HEK293 (cell line): Measurements from ENCODE around the gene ABR.

Experiments
- CTCF ChIA-PET: fragments of 350-600 bp; formaldehyde crosslinking; extraction: SDS; loops from one replicate; lab custom pipeline; 2021; ENCODE audit warnings: antibody characterized with exemption; lab: Yijun Ruan, JAX
- POLR2A ChIA-PET: fragments of 300-600 bp; formaldehyde crosslinking; extraction: SDS; loops from one replicate; lab custom pipeline; 2020; ENCODE audit warnings: antibody characterized with exemption, inconsistent platforms; lab: Yijun Ruan, JAX
- H3K27ac ChIP-seq: fragments of 200-500 bp; sonication (Bioruptor generic); 2 replicates; pipeline ENCODE4 v1.5.1; 2014; ENCODE audit warnings: low read depth, low read length, control low read depth, inconsistent platforms; ENCODE audit errors: extremely low read depth
- H3K36me3 ChIP-seq, 2 experiments: fragments of 200-500 bp in 1 of 2; sonication (Bioruptor generic) in 1 of 2; 1 replicate in 1 of 2; 2 replicates in 1 of 2; pipeline ENCODE4 v1.5.1; 2014 to 2017; ENCODE audit warnings: inconsistent platforms in 2 of 2, low read length in 2 of 2; ENCODE audit not compliant: control insufficient read depth in 2 of 2, insufficient read depth in 1 of 2
- H3K4me1 ChIP-seq: fragments of 200-500 bp; sonication (Bioruptor generic); 2 replicates; pipeline ENCODE4 v1.5.1; 2014; ENCODE audit warnings: mild to moderate bottlenecking, low read length, inconsistent platforms; ENCODE audit not compliant: control insufficient read depth, insufficient read depth
- H3K4me3 ChIP-seq: 2 replicates; pipeline ENCODE4 v1.5.1; 2011; ENCODE audit warnings: low read depth, mild to moderate bottlenecking, control low read depth, low read length, moderate library complexity
- H3K9me3 ChIP-seq: fragments of 200-500 bp; sonication (Bioruptor generic); 2 replicates; pipeline ENCODE4 v1.5.1; 2014; ENCODE audit warnings: low read depth, low read length, inconsistent platforms; ENCODE audit not compliant: control insufficient read depth, insufficient read depth
- GLI4 ChIP-seq: fragments of 450-650 bp; formaldehyde crosslinking; IDR thresholded peaks from 2 replicates; pipeline ENCODE4 v1.5.1; 2016; ENCODE audit warnings: missing biosample characterization, missing genetic modification characterization
- GLIS2 ChIP-seq: fragments of 450-650 bp; formaldehyde crosslinking; IDR thresholded peaks from 2 replicates; pipeline ENCODE4 v1.5.1; 2016; ENCODE audit warnings: missing biosample characterization, missing genetic modification characterization
- HIC1 ChIP-seq: fragments of 450-650 bp; formaldehyde crosslinking; IDR thresholded peaks from 2 replicates; pipeline ENCODE4 v1.5.1; 2016; ENCODE audit warnings: missing biosample characterization, missing genetic modification characterization
- SETDB1 ChIP-seq: IDR thresholded peaks from one replicate; pipeline ENCODE4 v1.6.1; 2017; ENCODE audit warnings: mild to moderate bottlenecking, low read length, moderate library complexity, mixed read lengths; ENCODE audit not compliant: insufficient read length
- TRIM28 ChIP-seq: IDR thresholded peaks from 2 replicates; pipeline ENCODE4 v1.6.1; 2011; ENCODE audit warnings: low read length, control low read depth, borderline replicate concordance
- YY2 ChIP-seq: fragments of 450-650 bp; formaldehyde crosslinking; IDR thresholded peaks from 2 replicates; pipeline ENCODE4 v1.5.1; 2016; ENCODE audit warnings: missing biosample characterization, missing genetic modification characterization
- ZFHX2 ChIP-seq: fragments of 450-650 bp; formaldehyde crosslinking; conservative IDR thresholded peaks from 2 replicates; pipeline ENCODE4 v1.5.1; 2016; ENCODE audit warnings: missing biosample characterization, missing genetic modification characterization
- ZNF169 ChIP-seq: fragments of 450-650 bp; formaldehyde crosslinking; IDR thresholded peaks from 2 replicates; pipeline ENCODE4 v1.5.1; 2016; ENCODE audit warnings: missing biosample characterization, missing genetic modification characterization
- ZNF2 ChIP-seq: fragments of 450-650 bp; formaldehyde crosslinking; IDR thresholded peaks from 2 replicates; pipeline ENCODE4 v1.5.1; 2016; ENCODE audit warnings: missing biosample characterization, missing genetic modification characterization
- ZNF311 ChIP-seq: fragments of 450-650 bp; formaldehyde crosslinking; IDR thresholded peaks from 2 replicates; pipeline ENCODE4 v1.5.1; 2017; ENCODE audit warnings: missing biosample characterization, missing genetic modification characterization, borderline replicate concordance
- ZNF324 ChIP-seq: fragments of 450-650 bp; formaldehyde crosslinking; IDR thresholded peaks from 2 replicates; pipeline ENCODE4 v1.5.1; 2016; ENCODE audit warnings: missing biosample characterization, missing genetic modification characterization
- ZNF394 ChIP-seq: fragments of 450-650 bp; formaldehyde crosslinking; IDR thresholded peaks from 2 replicates; pipeline ENCODE4 v1.5.1; 2016; ENCODE audit warnings: missing biosample characterization, missing genetic modification characterization, mild to moderate bottlenecking, moderate library complexity, borderline replicate concordance
- ZNF416 ChIP-seq: fragments of 450-650 bp; formaldehyde crosslinking; IDR thresholded peaks from 2 replicates; pipeline ENCODE4 v1.5.1; 2016; ENCODE audit warnings: missing biosample characterization, missing genetic modification characterization
- ZNF423 ChIP-seq: fragments of 450-650 bp; formaldehyde crosslinking; IDR thresholded peaks from 2 replicates; pipeline ENCODE4 v1.5.1; 2016; ENCODE audit warnings: missing biosample characterization, missing genetic modification characterization
- ZNF521 ChIP-seq: fragments of 450-650 bp; formaldehyde crosslinking; IDR thresholded peaks from 2 replicates; pipeline ENCODE4 v1.5.1; 2017; ENCODE audit warnings: missing biosample characterization, mild to moderate bottlenecking, missing genetic modification characterization
- ZNF585B ChIP-seq: fragments of 450-650 bp; formaldehyde crosslinking; IDR thresholded peaks from 2 replicates; pipeline ENCODE4 v1.5.1; 2016; ENCODE audit warnings: missing biosample characterization, missing genetic modification characterization
- ZNF623 ChIP-seq: fragments of 450-650 bp; formaldehyde crosslinking; IDR thresholded peaks from 2 replicates; pipeline ENCODE4 v1.5.1; 2016; ENCODE audit warnings: missing biosample characterization, missing genetic modification characterization
- ZNF704 ChIP-seq: fragments of 450-650 bp; formaldehyde crosslinking; IDR thresholded peaks from 2 replicates; pipeline ENCODE4 v1.5.1; 2016; ENCODE audit warnings: missing biosample characterization, missing genetic modification characterization
- ZNF707 ChIP-seq: fragments of 450-650 bp; formaldehyde crosslinking; IDR thresholded peaks from 2 replicates; pipeline ENCODE4 v1.5.1; 2016; ENCODE audit warnings: missing biosample characterization, missing genetic modification characterization
- ZNF776 ChIP-seq: fragments of 450-650 bp; formaldehyde crosslinking; IDR thresholded peaks from 2 replicates; pipeline ENCODE4 v1.5.0; 2017; ENCODE audit warnings: missing biosample characterization, missing genetic modification characterization, borderline replicate concordance

ABR gene

GRCh38 chr17:1004769-1005295, 174.9 kb downstream of the ABR start:
- CTCF ChIA-PET: interaction anchor here (1.6 kb wide), 1 partner anchor 52 kb away, joined by 7 read pairs; no protein-coding TSS in a partner anchor
- H3K9me3 ChIP-seq: no peaks in the 10 kb centered on the region
- TF ChIP-seq ZNF416 (no peak), ZNF707 (tag by site-specific recombination) (no peak), ZNF169 (tag by site-specific recombination) (no peak), ZNF2 (tag by site-specific recombination) (no peak), ZFHX2 (no peak), HIC1 (tag by site-specific recombination) (no peak), ZNF704 (tag by site-specific recombination) (no peak), ZNF311 (tag by site-specific recombination) (no peak), ZNF585B (tag by site-specific recombination) (no peak), ZNF521 (tag by site-specific recombination) (no peak), ZNF423 (tag by site-specific recombination) (no peak), GLIS2 (no peak), ZNF394 (tag by site-specific recombination) (no peak), ZNF623 (tag by site-specific recombination) (no peak), GLI4 (tag by site-specific recombination) (no peak), YY2 (no peak), TRIM28 (no peak), SETDB1 (no peak), ZNF776 (tag by site-specific recombination) (no peak)
- no peak overlapping the region for H3K4me3 ChIP-seq
- peaks cover 13 to 96% of the 10 kb centered on the region in 2 experiments for H3K36me3 ChIP-seq
- POLR2A ChIA-PET: interaction anchor here (0.6 to 1.9 kb wide), 2 partner anchors 8 to 255 kb away, joined by 5 read pairs; partner anchors contain the start of gene TIMM22
- H3K4me1 ChIP-seq: peaks cover 4% of the 10 kb centered on the region; the same call in 1 of the 2 replicates
- H3K27ac ChIP-seq: 0 out of 2 replicates have a peak overlapping the region, but pooled peaks have one; percentile 16

GRCh38 chr17:1003972-1004768, 175.6 kb downstream of the ABR start:
- Histone ChIP-seq H3K27ac (0 out of 2 replicates have a peak overlapping the region, but pooled peaks have one; percentile 16), H3K4me1 (peaks cover 4% of the 10 kb centered on the region; the same call in 1 of the 2 replicates), H3K9me3 (no peaks in the 10 kb centered on the region), H3K36me3 (peaks cover 18 to 96% of the 10 kb centered on the region in 2 experiments), H3K4me3 (no peak overlapping the region)
- CTCF ChIA-PET: interaction anchor here (1.6 kb wide), 1 partner anchor 52 kb away, joined by 7 read pairs; no protein-coding TSS in a partner anchor
- no peak for TF ChIP-seq ZNF324
- POLR2A ChIA-PET: interaction anchor here (0.6 kb wide), 1 partner anchor 256 kb away, joined by 5 read pairs; no protein-coding TSS in a partner anchor
